GM21390 (cell line): ENCODE results near the gene HARS1.
"Not testable (repeated sequence)": the region's sequence is repeated elsewhere in the genome, so short reads cannot be mapped to it uniquely, and the experiment has no call there.

Experiments used
- ATAC-seq: cut with Tn5 transposase; IDR thresholded peaks from one replicate; pipeline ENCODE4 v1.9.1; 2021; ENCODE audit not compliant: unreplicated experiment

The HARS1 gene

GRCh38 chr5:140677947-140678346 lies 13.2 kb downstream of the HARS1 start:
- ATAC-seq = peak; percentile 80

- ATAC-seq = no peak
Observed at GRCh38 chr5:140674629-140675028, 16.5 kb downstream of the HARS1 start.

GRCh38 chr5:140674211-140674610 lies 17.0 kb downstream of the HARS1 start:
- no peak for ATAC-seq

GRCh38 chr5:140673187-140673976 lies 17.8 kb downstream of the HARS1 start, which contains the start of gene DND1:
TSS of gene DND1 (minus strand) at chr5:140673576. CDS start at chr5:140673542, 34 bp downstream.
- ATAC-seq = no peak

GRCh38 chr5:140672455-140673186 lies 18.5 kb downstream of the HARS1 start:
- no peak for ATAC-seq

GRCh38 chr5:140671472-140672125 lies 19.6 kb downstream of the HARS1 start:
- ATAC-seq = no peak

- ATAC-seq = not testable (repeated sequence)
Observed at GRCh38 chr5:140671035-140671434, 20.1 kb downstream of the HARS1 start.

GRCh38 chr5:140664359-140665119 lies 26.6 kb downstream of the HARS1 start, which contains the start of gene WDR55:
TSS of gene WDR55 (plus strand) at chr5:140664904. CDS start at chr5:140664913, 9 bp downstream.
- peak; percentile 98 for ATAC-seq

- peak; percentile 0 for ATAC-seq
Observed at GRCh38 chr5:140664030-140664358, 27.2 kb downstream of the HARS1 start.

GRCh38 chr5:140660371-140660770 lies 30.8 kb downstream of the HARS1 start:
- ATAC-seq = not testable (repeated sequence)

- no peak for ATAC-seq
Observed at GRCh38 chr5:140658870-140659269, 32.3 kb downstream of the HARS1 start.

GRCh38 chr5:140647042-140647419 lies 44.1 kb downstream of the HARS1 start:
- no peak for ATAC-seq

- ATAC-seq = no peak
Observed at GRCh38 chr5:140642718-140643117, 48.5 kb downstream of the HARS1 start.

- no peak for ATAC-seq
Observed at GRCh38 chr5:140641716-140642115, 49.5 kb downstream of the HARS1 start.

- ATAC-seq = peak; percentile 93
Observed at GRCh38 chr5:140639148-140639981, 51.8 kb downstream of the HARS1 start, which contains the start of gene TMCO6. TSS of gene TMCO6 (plus strand) at chr5:140639451. CDS start at chr5:140639528, 77 bp downstream.

- ATAC-seq = not testable (repeated sequence)
Observed at GRCh38 chr5:140638898-140639147, 52.3 kb downstream of the HARS1 start.

GRCh38 chr5:140637371-140638100 lies 53.6 kb downstream of the HARS1 start:
- no peak for ATAC-seq

- ATAC-seq = no peak
Observed at GRCh38 chr5:140635291-140636257, 55.6 kb downstream of the HARS1 start.
